PC-3 (cell line): ENCODE results near the gene ETV5. TPM values are rescaled to one million over a fixed set of nuclear protein-coding genes. Genes with fewer than 3 reads are reported as not detected.

Experiments used
- ATAC-seq: fragments of 200-7000 bp; cut with Tn5 transposase; 2 replicates; pipeline ENCODE4 v1.9.1; 2020; ENCODE audit warnings: mild to moderate bottlenecking, moderate library complexity
- BruUV-seq: library from RNA; stranded (reverse); fragments of 400-500 nt; replicated peaks from 2 replicates; lab custom pipeline; 2021; lab: Mats Ljungman, UMichigan
- CTCF ChIA-PET: fragments of 300-600 bp; sonication (Branson Sonifier 250); formaldehyde crosslinking; loops from one replicate; lab custom pipeline; 2022; ENCODE audit warnings: antibody characterized with exemption; lab: Charles Lee
- POLR2A ChIA-PET: fragments of 300-600 bp; sonication (Branson Sonifier 250); formaldehyde crosslinking; loops from one replicate; lab custom pipeline; 2022; ENCODE audit warnings: antibody characterized with exemption; ENCODE audit not compliant: unreplicated experiment; lab: Charles Lee
- DNase-seq: peaks from one replicate; pipeline ENCODE4 v3.0.0-alpha.2; 2015
- H2AFZ ChIP-seq: fragments of 300-600 bp; sonication (generic); 2 replicates; pipeline ENCODE4 v1.6.0; 2016; ENCODE audit warnings: antibody characterized with exemption, low read length
- H3F3A ChIP-seq: fragments of 300-600 bp; sonication (generic); one replicate; pipeline ENCODE4 v1.6.0; 2017; ENCODE audit warnings: antibody characterized with exemption, low read length, control low read depth, mild to moderate bottlenecking; ENCODE audit not compliant: unreplicated experiment
- H3K27ac ChIP-seq: fragments of 300-600 bp; sonication (generic); 2 replicates; pipeline ENCODE4 v1.5.1; 2016; ENCODE audit warnings: mild to moderate bottlenecking, low read length
- H3K27me3 ChIP-seq: fragments of 300-600 bp; sonication (generic); 2 replicates; pipeline ENCODE4 v1.6.1; 2016; ENCODE audit warnings: low read length, mixed read lengths
- H3K36me3 ChIP-seq: fragments of 300-600 bp; sonication (generic); 2 replicates; pipeline ENCODE4 v1.6.1; 2016; ENCODE audit warnings: low read depth, mixed run types, low read length, mixed read lengths
- H3K4me1 ChIP-seq: fragments of 300-600 bp; sonication (generic); 2 replicates; pipeline ENCODE4 v1.5.1; 2016; ENCODE audit warnings: low read length; ENCODE audit not compliant: insufficient read depth
- H3K4me2 ChIP-seq: fragments of 300-600 bp; sonication (generic); 2 replicates; pipeline ENCODE4 v1.6.0; 2016; ENCODE audit warnings: low read length
- H3K4me3 ChIP-seq: fragments of 300-600 bp; sonication (generic); 2 replicates; pipeline ENCODE4 v1.5.1; 2016; ENCODE audit warnings: mild to moderate bottlenecking, low read length, mixed read lengths
- H3K79me2 ChIP-seq: fragments of 300-600 bp; sonication (generic); 2 replicates; pipeline ENCODE4 v1.6.1; 2017; ENCODE audit warnings: low read length, mixed read lengths
- H3K9ac ChIP-seq: fragments of 300-600 bp; sonication (generic); 2 replicates; pipeline ENCODE4 v1.6.0; 2016; ENCODE audit warnings: mild to moderate bottlenecking, low read length
- H3K9me2 ChIP-seq: fragments of 300-600 bp; sonication (generic); replicated peaks from 2 replicates; pipeline ENCODE4 v1.6.1; 2016; ENCODE audit warnings: mixed run types, low read length, mixed read lengths
- H3K9me3 ChIP-seq: fragments of 300-600 bp; sonication (generic); 2 replicates; pipeline ENCODE4 v1.6.1; 2016; ENCODE audit warnings: low read length, mixed read lengths
- H4K20me1 ChIP-seq: fragments of 300-600 bp; sonication (generic); 2 replicates; pipeline ENCODE4 v1.6.1; 2016; ENCODE audit warnings: low read length, mixed read lengths
- EZH2 ChIP-seq: fragments of 300-600 bp; sonication (generic); IDR thresholded peaks from one replicate; pipeline ENCODE4 v1.6.1; 2017; ENCODE audit warnings: antibody characterized with exemption, mild to moderate bottlenecking, low read length; ENCODE audit not compliant: unreplicated experiment
- EZH2phosphoT487 ChIP-seq: fragments of 300-600 bp; sonication (generic); IDR thresholded peaks from 2 replicates; pipeline ENCODE4 v1.6.1; 2018; ENCODE audit warnings: mild to moderate bottlenecking, antibody characterized with exemption, low read length, borderline replicate concordance
- intact Hi-C: fragments of 100-400 bp; cut with micrococcal nuclease; formaldehyde crosslinking; loops from 2 replicates; pipeline ENCODE4 v1.9.0; 2023
- total RNA-seq: library from RNA; depleted of rRNA; stranded (reverse); fragments of >200 nt; gene quantifications from 2 replicates; pipeline ENCODE4 v1.2.3, GENCODE V29; 2014
- TF ChIP-seq, protein P1 (sequence below): fragments of 300-600 bp; sonication (generic); conservative IDR thresholded peaks from 2 replicates; pipeline ENCODE4 v1.5.1; 2017; ENCODE audit warnings: antibody characterized with exemption, low read depth, mild to moderate bottlenecking, low read length

The ETV5 gene
- total RNA-seq, 1 experiment from 2014 or later = 60.6 TPM

- ChIA-PET POLR2A (no interaction called here), CTCF (no interaction called here)
- H3K4me1 ChIP-seq = no peaks in the 10 kb centered on the region
- no peak overlapping the region for H3K4me3 ChIP-seq
- H2AFZ ChIP-seq = no peak overlapping the region
- H3K27ac ChIP-seq = no peak overlapping the region
- no peak for ATAC-seq
- BruUV-seq = no TSS peak
- H3K9ac ChIP-seq = no peak overlapping the region
- DNase-seq = no peak
- no peaks in the 10 kb centered on the region for H3F3A ChIP-seq
- no peak overlapping the region for H3K4me2 ChIP-seq
- H3K79me2 ChIP-seq = no peaks in the 10 kb centered on the region
- H4K20me1 ChIP-seq = no peaks in the 10 kb centered on the region
- H3K27me3 ChIP-seq = no peaks in the 10 kb centered on the region
- TF ChIP-seq, protein P1, sequence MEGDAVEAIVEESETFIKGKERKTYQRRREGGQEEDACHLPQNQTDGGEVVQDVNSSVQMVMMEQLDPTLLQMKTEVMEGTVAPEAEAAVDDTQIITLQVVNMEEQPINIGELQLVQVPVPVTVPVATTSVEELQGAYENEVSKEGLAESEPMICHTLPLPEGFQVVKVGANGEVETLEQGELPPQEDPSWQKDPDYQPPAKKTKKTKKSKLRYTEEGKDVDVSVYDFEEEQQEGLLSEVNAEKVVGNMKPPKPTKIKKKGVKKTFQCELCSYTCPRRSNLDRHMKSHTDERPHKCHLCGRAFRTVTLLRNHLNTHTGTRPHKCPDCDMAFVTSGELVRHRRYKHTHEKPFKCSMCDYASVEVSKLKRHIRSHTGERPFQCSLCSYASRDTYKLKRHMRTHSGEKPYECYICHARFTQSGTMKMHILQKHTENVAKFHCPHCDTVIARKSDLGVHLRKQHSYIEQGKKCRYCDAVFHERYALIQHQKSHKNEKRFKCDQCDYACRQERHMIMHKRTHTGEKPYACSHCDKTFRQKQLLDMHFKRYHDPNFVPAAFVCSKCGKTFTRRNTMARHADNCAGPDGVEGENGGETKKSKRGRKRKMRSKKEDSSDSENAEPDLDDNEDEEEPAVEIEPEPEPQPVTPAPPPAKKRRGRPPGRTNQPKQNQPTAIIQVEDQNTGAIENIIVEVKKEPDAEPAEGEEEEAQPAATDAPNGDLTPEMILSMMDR = no peak
- no peak for TF ChIP-seq EZH2
- TF ChIP-seq EZH2phosphoT487 = no peak
- H3K36me3 ChIP-seq = peaks cover 38% of the 10 kb centered on the region
- no peaks in the 10 kb centered on the region for H3K9me3 ChIP-seq
- intact Hi-C loops = no loop called here
- H3K9me2 ChIP-seq = no peaks in the 10 kb centered on the region
These were observed 56.6 kb downstream of the ETV5 start for GRCh38 chr3:186052096-186052840.

GRCh38 chr3:186049001-186049400, 59.9 kb downstream of the ETV5 start:
- Histone ChIP-seq H3K9ac (no peak overlapping the region), H3K36me3 (peaks cover 32% of the 10 kb centered on the region), H2AFZ (no peak overlapping the region), H4K20me1 (no peaks in the 10 kb centered on the region), H3K9me2 (no peaks in the 10 kb centered on the region), H3K4me3 (no peak overlapping the region), H3K4me1 (no peaks in the 10 kb centered on the region), H3K27me3 (no peaks in the 10 kb centered on the region), H3K79me2 (no peaks in the 10 kb centered on the region), H3K27ac (no peak overlapping the region), H3K9me3 (no peaks in the 10 kb centered on the region), H3K4me2 (no peak overlapping the region), H3F3A (no peaks in the 10 kb centered on the region)
- BruUV-seq = no TSS peak
- ChIA-PET POLR2A (no interaction called here), CTCF (no interaction called here)
- no peak for ATAC-seq
- no peak for DNase-seq
- no peak for TF ChIP-seq EZH2phosphoT487
- TF ChIP-seq EZH2 = no peak
- TF ChIP-seq, protein P1 = no peak
- intact Hi-C loops = no loop called here

GRCh38 chr3:186048119-186048518, 60.8 kb downstream of the ETV5 start:
- Histone ChIP-seq H3K36me3 (peaks cover 32% of the 10 kb centered on the region), H3K4me3 (no peak overlapping the region), H3K79me2 (no peaks in the 10 kb centered on the region), H3K9me3 (no peaks in the 10 kb centered on the region), H4K20me1 (no peaks in the 10 kb centered on the region), H3K27ac (no peak overlapping the region), H3K9ac (no peak overlapping the region), H3K4me2 (no peak overlapping the region), H3K27me3 (no peaks in the 10 kb centered on the region), H3K9me2 (no peaks in the 10 kb centered on the region), H3K4me1 (no peaks in the 10 kb centered on the region), H3F3A (no peaks in the 10 kb centered on the region), H2AFZ (no peak overlapping the region)
- BruUV-seq = no TSS peak
- no peak for TF ChIP-seq EZH2
- no peak for TF ChIP-seq EZH2phosphoT487
- TF ChIP-seq, protein P1 = no peak
- ATAC-seq (no peak), DNase-seq (no peak)
- ChIA-PET CTCF (no interaction called here), POLR2A (no interaction called here)
- intact Hi-C loops = no loop called here
